NCI-H1092 treated with DMSO at 0.1 percent for 48 hours (cell line): ENCODE results near the gene GCN1.
A peak's percentile ranks its signal among the peaks of the same experiment; 100 is the strongest.

Source experiments
- DNase-seq: peaks from one replicate; lab custom pipeline; 2025; lab: John Stamatoyannopoulos, UW

The GCN1 gene

GRCh38 chr12:120116792-120117651, 77.5 kb downstream of the GCN1 start:
- peak; percentile 85 for DNase-seq

- DNase-seq = no peak
These were observed 78.1 kb downstream of the GCN1 start, which contains the start of gene RAB35 for GRCh38 chr12:120116441-120116791. Gene RAB35, minus strand, starts transcription at chr12:120116753. Its CDS starts 103 bp downstream, at chr12:120116650.

- DNase-seq = no peak
These were observed 78.6 kb downstream of the GCN1 start for GRCh38 chr12:120115692-120116440.

DNA sequence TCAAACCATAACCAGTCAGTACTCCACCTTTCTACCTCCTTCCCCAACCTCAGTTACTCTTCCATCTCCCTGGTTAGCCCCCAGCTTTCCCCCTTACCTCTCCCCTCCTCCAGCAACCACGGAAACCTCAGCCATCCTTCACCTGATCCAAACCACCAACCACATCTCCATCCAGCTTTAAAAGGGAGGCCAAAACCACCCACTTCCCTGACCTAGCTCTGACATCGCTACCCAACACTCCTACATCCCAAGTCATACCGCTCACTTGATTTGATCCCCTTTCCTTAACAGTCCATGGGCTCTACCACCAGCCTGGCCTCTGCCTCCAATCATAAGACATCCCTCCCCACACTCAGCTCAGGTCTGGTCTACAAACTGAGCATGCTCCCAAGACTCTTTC, 79.4 kb downstream of the GCN1 start:
- DNase-seq = no peak

- no peak for DNase-seq
These were observed 83.7 kb downstream of the GCN1 start for GRCh38 chr12:120110550-120111501.

- DNase-seq = no peak
These were observed 84.8 kb downstream of the GCN1 start for GRCh38 chr12:120109570-120110267.

DNA sequence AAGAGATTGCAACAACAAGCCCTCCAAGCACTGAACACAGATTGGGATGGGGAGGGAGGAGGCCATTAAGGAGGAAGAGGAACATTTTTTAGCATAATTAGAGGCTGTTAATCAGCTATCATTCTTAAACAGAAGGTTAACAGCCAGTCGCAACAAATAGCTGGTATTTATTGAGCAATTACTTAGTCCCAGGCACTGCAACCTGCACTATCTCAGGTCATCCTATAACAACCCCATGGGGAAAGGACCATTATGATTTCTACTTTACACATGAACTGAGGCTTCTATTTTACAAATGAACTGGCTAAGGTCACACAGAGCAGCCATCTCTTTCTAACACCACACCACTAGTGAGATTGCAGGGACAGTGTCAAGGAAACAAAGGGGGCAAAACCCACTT, 88.4 kb downstream of the GCN1 start:
- DNase-seq = no peak

DNA sequence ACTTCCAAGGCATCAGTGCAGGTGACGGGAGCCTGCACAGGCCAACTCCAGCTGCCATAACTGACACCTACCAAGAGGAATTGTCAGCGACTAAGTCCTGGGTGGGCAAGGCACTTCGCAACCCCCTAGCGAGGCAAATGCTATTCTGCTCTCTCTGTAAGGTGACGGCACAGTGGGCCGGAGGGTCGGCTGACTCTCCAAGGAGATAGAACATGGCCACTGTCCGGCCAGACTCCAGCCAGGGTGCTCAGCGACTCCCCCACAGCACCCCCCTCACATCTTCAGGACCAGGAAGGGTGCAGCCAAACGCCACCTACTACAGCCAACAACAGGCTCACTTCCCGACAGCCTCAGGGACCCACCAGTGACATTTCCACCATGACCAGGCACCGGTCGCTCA, 91.1 kb downstream of the GCN1 start:
- DNase-seq = no peak

DNA sequence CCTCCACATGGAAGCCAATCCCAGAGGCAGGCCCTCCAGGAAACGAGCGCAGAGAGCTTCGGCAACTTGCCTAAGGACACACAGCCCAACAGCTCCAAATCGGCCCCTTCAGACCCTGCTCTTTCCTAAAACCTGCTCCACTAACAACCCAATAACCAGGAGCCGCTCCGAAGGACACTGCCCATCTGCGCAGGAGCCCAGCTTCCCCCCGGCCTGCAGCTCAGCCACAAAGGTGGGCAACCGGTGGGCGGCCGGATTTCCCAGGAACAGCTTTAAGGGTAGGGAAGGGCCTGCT, 91.5 kb downstream of the GCN1 start:
- no peak for DNase-seq

DNA sequence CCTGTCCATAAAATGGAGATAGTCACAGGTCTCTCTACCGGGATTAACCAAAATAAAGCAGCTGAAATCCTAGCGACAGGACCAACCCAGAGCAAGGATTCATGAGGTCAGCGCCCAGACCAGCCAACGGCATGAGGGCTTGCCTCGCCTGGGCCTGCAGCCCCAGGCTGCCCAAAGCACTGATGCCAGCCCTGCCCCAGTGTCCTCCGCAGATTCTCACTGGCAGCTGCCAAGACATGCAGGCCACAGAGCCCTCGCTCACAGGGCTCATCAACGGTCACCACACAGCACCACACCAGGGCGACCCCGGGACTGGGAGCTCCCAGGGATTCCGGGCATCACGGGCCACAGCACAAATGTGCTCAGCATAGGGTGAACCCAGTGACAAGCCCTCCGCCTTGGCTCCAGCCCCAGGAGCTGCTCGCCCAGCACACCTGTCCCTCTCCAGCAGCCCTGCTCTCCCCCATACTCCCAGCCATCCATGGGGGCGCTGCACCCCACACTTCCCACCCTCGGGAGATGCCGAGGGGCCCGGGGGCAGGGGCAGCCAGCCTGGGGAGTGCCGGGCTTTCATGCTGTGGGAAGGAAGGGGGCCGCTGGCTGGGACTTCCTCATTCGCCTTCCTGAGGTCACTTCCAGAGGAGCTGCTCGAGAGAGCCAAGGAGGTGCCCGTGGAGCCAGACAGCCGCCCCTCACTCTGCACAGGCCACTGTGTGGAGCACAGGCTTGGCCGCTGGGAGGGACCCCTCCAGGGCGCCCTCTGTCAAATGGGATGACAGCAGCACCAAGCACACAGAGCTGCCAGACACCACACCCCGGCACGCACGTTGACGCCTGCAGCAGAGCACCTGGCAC, 92.1 kb downstream of the GCN1 start:
- no peak for DNase-seq

- DNase-seq = no peak
These were observed 92.9 kb downstream of the GCN1 start for GRCh38 chr12:120101617-120102016.

DNA sequence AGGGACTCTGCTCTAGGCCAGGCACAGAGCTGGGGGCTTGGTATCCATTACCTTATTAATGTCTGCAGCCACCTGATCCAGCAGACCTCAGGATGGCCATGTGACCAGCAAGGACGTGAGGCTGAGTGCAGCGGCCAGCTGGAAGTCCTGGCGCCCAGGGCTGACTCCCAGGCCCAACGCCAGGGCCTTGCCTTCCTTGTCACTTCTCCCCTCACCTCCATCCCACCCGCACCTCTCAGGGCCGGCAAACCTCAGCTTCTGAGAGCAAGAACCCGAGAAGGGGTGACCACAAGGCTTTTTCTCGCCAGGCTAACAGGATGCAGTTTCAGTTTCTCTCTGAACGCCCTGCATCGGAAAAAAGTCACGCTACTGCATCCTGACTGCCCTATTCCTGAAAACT, 93.3 kb downstream of the GCN1 start:
- peak; percentile 5 for DNase-seq

DNA sequence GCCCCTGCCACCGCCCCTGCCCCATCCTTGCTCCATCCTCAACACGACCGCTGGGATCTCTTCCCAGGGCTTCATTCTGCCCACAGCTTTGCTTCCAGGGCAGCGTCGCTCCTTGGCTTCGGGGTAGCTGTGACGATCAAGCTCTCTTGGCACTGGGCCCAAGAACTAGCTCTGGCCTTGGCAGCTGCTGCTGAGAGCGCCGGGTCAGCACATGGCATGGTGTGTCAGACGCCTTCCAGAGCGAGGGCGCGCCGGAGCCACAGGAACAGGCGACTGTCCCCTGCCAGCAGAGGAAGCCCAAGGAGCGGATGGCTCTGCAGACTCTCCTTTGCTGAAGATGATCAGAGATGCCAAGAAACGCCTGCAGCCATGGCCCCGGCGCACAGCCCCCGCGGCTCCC, 93.9 kb downstream of the GCN1 start:
- peak; percentile 69 for DNase-seq

DNA sequence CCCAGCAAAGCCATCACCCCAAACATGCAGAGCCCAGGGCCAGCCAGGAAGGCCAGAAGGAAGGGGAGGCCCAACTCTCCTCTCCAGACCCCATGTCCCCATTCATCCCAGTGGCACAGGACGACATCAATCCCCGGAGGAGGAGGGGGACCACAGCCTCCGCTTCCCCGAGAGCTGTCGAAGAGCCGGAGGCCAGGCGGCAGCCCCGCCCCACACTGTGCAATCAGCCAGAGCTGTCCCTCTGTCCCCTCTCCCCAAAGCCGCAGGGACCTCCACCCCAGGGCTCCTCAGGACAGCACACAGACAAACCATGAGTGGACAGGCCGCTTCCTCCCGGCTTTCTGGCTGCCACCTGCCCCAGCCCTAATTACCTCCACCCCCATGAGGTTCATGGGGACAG, 94.8 kb downstream of the GCN1 start:
- DNase-seq = no peak

DNA sequence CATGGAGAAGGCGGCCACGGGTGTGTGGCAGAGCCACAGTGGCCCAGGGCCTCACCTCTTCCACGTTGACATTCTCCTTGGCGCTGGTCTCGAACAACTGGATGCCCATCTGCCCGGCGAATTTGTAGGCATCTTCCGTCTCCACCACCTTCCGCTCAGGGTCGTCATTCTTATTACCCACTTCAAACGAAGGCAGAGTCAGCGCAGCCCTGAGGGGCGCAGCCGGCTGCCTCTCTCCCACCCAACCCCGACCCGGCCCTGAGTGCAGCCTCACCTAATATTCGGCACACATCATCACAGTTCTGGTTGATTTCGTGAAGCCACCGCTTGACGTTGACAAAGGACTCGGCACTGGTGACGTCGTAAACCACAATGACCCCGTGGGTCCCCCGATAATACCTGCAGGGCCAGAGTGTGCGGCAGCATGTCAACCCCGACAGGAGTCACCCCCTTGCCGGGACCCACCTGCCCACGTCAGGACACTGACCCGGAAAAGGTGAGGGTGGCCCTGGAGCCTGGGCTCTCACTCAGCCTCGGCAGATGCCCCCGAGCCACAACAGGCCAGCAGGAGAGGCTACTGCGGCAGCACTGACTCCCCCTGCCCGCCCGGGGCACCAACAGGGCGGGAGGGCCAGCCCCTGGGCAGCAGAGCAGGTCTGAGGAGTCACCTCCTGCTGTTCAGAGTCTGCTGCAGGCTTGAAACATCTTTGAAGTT, 95.6 kb downstream of the GCN1 start:
- DNase-seq = no peak

DNA sequence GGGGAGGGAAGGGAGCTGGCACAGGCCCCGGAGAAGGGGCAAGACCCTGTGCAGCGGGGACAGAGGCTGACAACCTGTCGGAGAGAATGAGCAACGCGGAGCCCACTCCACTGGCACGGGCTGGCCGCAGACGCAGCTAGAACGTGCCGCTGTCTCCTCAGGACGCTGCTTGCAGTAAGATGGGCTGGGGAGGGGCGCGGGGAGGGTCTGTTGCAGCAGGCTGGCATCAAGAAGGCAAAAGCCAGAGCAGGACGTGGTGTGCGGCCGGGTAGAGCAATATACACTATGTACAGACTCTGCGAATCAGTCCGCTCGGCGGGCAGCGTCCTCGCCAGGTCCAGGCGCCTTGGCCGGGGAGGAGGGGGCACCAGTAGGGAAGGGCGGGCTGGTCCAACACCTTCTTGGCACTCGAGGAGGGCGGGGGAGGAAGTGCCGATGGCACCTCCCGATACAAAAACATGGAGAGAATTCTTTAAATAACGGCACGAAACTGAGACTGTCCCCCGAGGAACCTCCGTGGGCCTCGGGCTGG, 97.8 kb downstream of the GCN1 start:
- no peak for DNase-seq

DNA sequence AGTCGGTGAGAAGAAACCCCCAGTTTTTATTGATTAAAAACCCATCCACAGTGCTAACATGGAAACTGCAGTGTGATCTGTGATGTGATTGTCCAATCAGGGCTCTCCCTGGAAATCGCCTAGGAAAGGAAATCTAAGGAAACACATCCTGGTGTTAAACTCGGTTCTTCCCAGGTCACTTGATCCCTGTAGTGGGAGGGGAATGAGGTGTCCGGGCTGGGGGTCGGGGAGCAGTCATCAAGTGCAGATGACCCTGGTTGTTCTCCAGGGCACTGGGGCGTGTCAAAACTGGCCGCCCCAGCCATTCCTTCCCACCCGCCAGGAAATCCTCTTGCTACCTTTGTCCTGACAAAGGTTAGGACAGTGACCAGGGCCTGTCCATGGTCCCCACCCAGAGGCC, 98.8 kb downstream of the GCN1 start:
- no peak for DNase-seq

DNA sequence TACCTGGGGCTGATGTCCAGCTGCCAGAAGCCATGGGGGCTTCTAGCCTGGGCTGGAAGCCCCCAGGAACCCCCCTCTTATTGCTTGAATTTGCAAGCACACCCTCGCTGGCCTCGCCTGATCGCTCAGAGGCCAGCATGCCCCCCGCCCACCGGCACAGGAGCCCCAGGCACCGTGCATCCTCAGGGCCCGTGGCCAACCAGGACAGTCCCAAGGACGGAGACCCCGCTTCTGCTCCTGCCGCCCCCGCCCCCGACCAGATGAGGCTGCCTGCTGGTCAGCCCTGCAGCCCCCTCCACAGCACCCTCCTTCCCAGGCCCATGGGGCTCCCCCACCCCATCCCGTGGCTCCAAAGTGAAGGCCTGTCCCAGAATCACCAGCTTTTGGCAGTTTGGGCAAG, 99.2 kb downstream of the GCN1 start:
- no peak for DNase-seq

- DNase-seq = no peak
These were observed 100.0 kb downstream of the GCN1 start for GRCh38 chr12:120094485-120094884.
